SK-N-SH (cell line): ENCODE measurements around the gene ZC3H10. TPM values are rescaled to one million over a fixed set of nuclear protein-coding genes. Genes with fewer than 3 reads are reported as not detected.

Experiments
- CTCF ChIA-PET: fragments of 300-600, 350-600 bp; formaldehyde crosslinking; extraction: SDS; loops from one replicate; lab custom pipeline; 2021; lab: Yijun Ruan, JAX
- POLR2A ChIA-PET: fragments of 350-600 bp; sonication (Branson Sonifier 250); formaldehyde crosslinking; extraction: SDS; loops from one replicate; lab custom pipeline; 2020; ENCODE audit warnings: antibody characterized with exemption, inconsistent platforms; lab: Yijun Ruan, JAX
- DNase-seq: peaks from one replicate; pipeline ENCODE4 v3.0.0; 2012
- H2AFZ ChIP-seq: fragments of 200-600 bp; sonication (generic); 2 replicates; pipeline ENCODE4 v1.8.1; 2016; ENCODE audit warnings: antibody characterized with exemption, mild to moderate bottlenecking, low read depth
- H3F3A ChIP-seq: fragments of 200-600 bp; sonication (generic); replicated peaks from 2 replicates; pipeline ENCODE3; 2016; ENCODE audit warnings: antibody characterized with exemption, mild to moderate bottlenecking; ENCODE audit not compliant: insufficient read depth
- H3K27ac ChIP-seq, 2 experiments: fragments of 200-500 bp in 1 of 2; fragments of 200-600 bp in 1 of 2; sonication (Bioruptor generic) in 1 of 2; sonication (generic), shearing (Covaris generic) in 1 of 2; 2 replicates each; pipeline versions ENCODE4 v1.5.1 to v1.6.1; 2014 to 2016; ENCODE audit warnings: low read depth in 2 of 2, inconsistent platforms in 1 of 2, low read length in 1 of 2, mild to moderate bottlenecking in 1 of 2, mixed read lengths in 1 of 2
- H3K27me3 ChIP-seq: fragments of 200-600 bp; sonication (generic), shearing (Covaris generic); 2 replicates; pipeline ENCODE4 v1.6.1; 2016; ENCODE audit warnings: mixed run types; ENCODE audit not compliant: insufficient read depth
- H3K36me3 ChIP-seq, 2 experiments: fragments of 200-500 bp in 1 of 2; fragments of 200-600 bp in 1 of 2; sonication (Bioruptor generic) in 1 of 2; sonication (generic) in 1 of 2; replicated peaks in 1 of 2; 2 replicates each; pipeline versions ENCODE3 to v1.5.1; 2014 to 2016; ENCODE audit warnings: low read length in 1 of 2, mild to moderate bottlenecking in 1 of 2; ENCODE audit not compliant: insufficient read depth in 2 of 2, control insufficient read depth in 1 of 2
- H3K4me1 ChIP-seq, 2 experiments: fragments of 200-500 bp in 1 of 2; fragments of 200-600 bp in 1 of 2; sonication (Bioruptor generic) in 1 of 2; sonication (generic), shearing (Covaris generic) in 1 of 2; 2 replicates each; pipeline versions ENCODE4 v1.5.1 to v1.6.1; 2014 to 2016; ENCODE audit warnings: low read depth in 1 of 2, low read length in 1 of 2, mixed run types in 1 of 2; ENCODE audit not compliant: insufficient read depth in 2 of 2, control insufficient read depth in 1 of 2
- H3K4me2 ChIP-seq: fragments of 200-600 bp; sonication (generic), shearing (Covaris generic); 2 replicates; pipeline ENCODE4 v1.6.1; 2017; ENCODE audit warnings: mixed run types
- H3K4me3 ChIP-seq, 2 experiments: fragments of 200-500 bp in 1 of 2; fragments of 200-600 bp in 1 of 2; sonication (Bioruptor generic) in 1 of 2; sonication (generic), shearing (Covaris generic) in 1 of 2; 2 replicates each; pipeline versions ENCODE4 v1.5.1 to v1.8.1; 2014 to 2016; ENCODE audit warnings: low read depth in 2 of 2, inconsistent platforms in 1 of 2, low read length in 1 of 2, mild to moderate bottlenecking in 1 of 2, mixed read lengths in 1 of 2, moderate library complexity in 1 of 2
- H3K79me2 ChIP-seq: fragments of 200-600 bp; sonication (generic); 2 replicates; pipeline ENCODE4 v1.8.1; 2017; ENCODE audit warnings: mild to moderate bottlenecking; ENCODE audit not compliant: insufficient read depth
- H3K9ac ChIP-seq: fragments of 200-600 bp; sonication (generic); 2 replicates; pipeline ENCODE4 v1.6.1; 2017; ENCODE audit warnings: mixed run types
- H3K9me2 ChIP-seq: fragments of 200-600 bp; sonication (generic); 2 replicates; pipeline ENCODE4 v1.6.1; 2017; ENCODE audit warnings: mixed run types
- H3K9me3 ChIP-seq: fragments of 200-600 bp; sonication (generic); 2 replicates; pipeline ENCODE4 v1.6.1; 2017; ENCODE audit warnings: mixed run types, mild to moderate bottlenecking, moderate library complexity
- H4K20me1 ChIP-seq: fragments of 200-600 bp; sonication (generic); 2 replicates; pipeline ENCODE4 v1.6.1; 2017; ENCODE audit warnings: mild to moderate bottlenecking, mixed run types; ENCODE audit not compliant: insufficient read depth
- CHD2 ChIP-seq: fragments of 150-350 bp; IDR thresholded peaks from 2 replicates; pipeline ENCODE4 v1.6.1; 2018; ENCODE audit warnings: low read length; ENCODE audit not compliant: partially characterized antibody
- EZH2phosphoT487 ChIP-seq: fragments of 200-600 bp; sonication (generic); IDR thresholded peaks from 2 replicates; pipeline ENCODE4 v1.6.1; 2017; ENCODE audit warnings: low read depth, mixed run types, mild to moderate bottlenecking, antibody characterized with exemption, moderate library complexity, borderline replicate concordance
- FOSL2 ChIP-seq: IDR thresholded peaks from 2 replicates; pipeline ENCODE4 v1.4.0; 2012; ENCODE audit warnings: low read depth, mild to moderate bottlenecking, moderate library complexity, borderline replicate concordance
- FOXJ3 ChIP-seq: sonication (generic); formaldehyde crosslinking; IDR thresholded peaks from 2 replicates; pipeline ENCODE4 v1.5.1; 2020; ENCODE audit warnings: mild to moderate bottlenecking, missing genetic modification reagents
- GABPA ChIP-seq: IDR thresholded peaks from 2 replicates; pipeline ENCODE4 v1.4.0; 2012; ENCODE audit warnings: low read depth, mild to moderate bottlenecking
- IRF3 ChIP-seq: fragments of 150-350 bp; IDR thresholded peaks from 2 replicates; pipeline ENCODE4 v1.6.1; 2016; ENCODE audit warnings: mild to moderate bottlenecking, low read depth, low read length
- MAX ChIP-seq: IDR thresholded peaks from 2 replicates; pipeline ENCODE4 v1.4.0; 2012; ENCODE audit warnings: low read depth
- MXI1 ChIP-seq: IDR thresholded peaks from 2 replicates; pipeline ENCODE4 v1.6.1; 2012; ENCODE audit warnings: mild to moderate bottlenecking, low read depth, low read length, improper control_type of control experiment
- NFIC ChIP-seq: IDR thresholded peaks from 2 replicates; pipeline ENCODE4 v1.4.0; 2012; ENCODE audit warnings: borderline replicate concordance
- NRF1 ChIP-seq: IDR thresholded peaks from 2 replicates; pipeline ENCODE4 v1.6.1; 2012; ENCODE audit warnings: low read depth, mild to moderate bottlenecking, low read length
- POLR2AphosphoS5 ChIP-seq: IDR thresholded peaks from 2 replicates; pipeline ENCODE4 v1.6.1; 2012; ENCODE audit warnings: low read depth, low read length
- RCOR1 ChIP-seq: fragments of 150-350 bp; IDR thresholded peaks from 2 replicates; pipeline ENCODE4 v1.6.1; 2017; ENCODE audit warnings: antibody characterized with exemption, low read length
- REST ChIP-seq: IDR thresholded peaks from 2 replicates; pipeline ENCODE4 v1.6.1; 2012; ENCODE audit warnings: mild to moderate bottlenecking, low read depth, low read length, moderate library complexity
- SIN3A ChIP-seq: IDR thresholded peaks from 2 replicates; pipeline ENCODE4 v1.6.1; 2012; ENCODE audit warnings: low read depth, mild to moderate bottlenecking, low read length, moderate library complexity, borderline replicate concordance
- SMC3 ChIP-seq: IDR thresholded peaks from 2 replicates; pipeline ENCODE4 v1.6.1; 2012; ENCODE audit warnings: low read depth, low read length, improper control_type of control experiment
- TAF1 ChIP-seq: IDR thresholded peaks from 2 replicates; pipeline ENCODE4 v1.6.1; 2012; ENCODE audit warnings: low read depth, mild to moderate bottlenecking, low read length, moderate library complexity, borderline replicate concordance
- USF2 ChIP-seq: fragments of 150-350 bp; IDR thresholded peaks from 2 replicates; pipeline ENCODE4 v1.6.1; 2017; ENCODE audit warnings: antibody characterized with exemption, low read length, low read depth, borderline replicate concordance
- ZBTB33 ChIP-seq: IDR thresholded peaks from 2 replicates; pipeline ENCODE4 v1.4.0; 2012; ENCODE audit warnings: low read depth, borderline replicate concordance
- WGBS: methylation state at CpG from one replicate; pipeline ENCODE4 v1.1.6; 2017; ENCODE audit warnings: low lambda C conversion rate; 5-methylcytosine and 5-hydroxymethylcytosine counted together
- polyA plus RNA-seq, 3 experiments: library from polyadenylated mRNA; depleted of rRNA; stranded (reverse); fragments of >200 nt; gene quantifications; 2 replicates each; pipeline ENCODE4 v1.2.3, GENCODE V29; 2012

Gene ZC3H10
- polyA plus RNA-seq, 1 of the 3 experiments (the other 2 are of a cell fraction): 2.0 TPM

- WGBS: 100% methylated on average over 1 of the region's 1 CpG
- Histone ChIP-seq H3K27me3 (no peaks in the 10 kb centered on the region), H3K9me3 (no peaks in the 10 kb centered on the region), H3K9me2 (no peaks in the 10 kb centered on the region), H4K20me1 (peaks cover 1% of the 10 kb centered on the region), H3K4me1 (peaks cover 23 to 25% of the 10 kb centered on the region in 2 experiments; a peak in 3 of 4 replicates), H3F3A (peaks cover 27% of the 10 kb centered on the region), H2AFZ (no peak overlapping the region), H3K4me2 (peak overlapping the region; percentile 95; the same call in 1 of the 2 replicates), H3K36me3 (peaks cover 6 to 11% of the 10 kb centered on the region in 2 experiments), H3K4me3 (no peak overlapping the region), H3K79me2 (peaks cover 47% of the 10 kb centered on the region), H3K9ac (no peak overlapping the region), H3K27ac (peak overlapping the region in 1 of 2 experiments; percentile 17; a peak in 1 of 4 replicates)
- ChIA-PET POLR2A (no interaction called here), CTCF (interaction anchor here (1.4 to 2.4 kb wide), 3 partner anchors 25 to 35 kb away, joined by 6 to 14 read pairs (median 11); partner anchors contain the start of gene SMARCC2)
- TF ChIP-seq MXI1: no peak
- no peak for TF ChIP-seq NFIC
- TF ChIP-seq MAX: no peak
- TF ChIP-seq POLR2AphosphoS5: no peak
- TF ChIP-seq IRF3: no peak
- no peak for TF ChIP-seq EZH2phosphoT487
- DNase-seq: no peak
These were observed 36.2 kb downstream of the ZC3H10 start for GRCh38 chr12:56154246-56154771.

- DNase-seq: no peak
- H3K9ac ChIP-seq: no peak overlapping the region
- H4K20me1 ChIP-seq: peaks cover 6% of the 10 kb centered on the region
- peaks cover 52% of the 10 kb centered on the region for H3K79me2 ChIP-seq
- CTCF ChIA-PET: interaction anchor here (1.4 to 2.4 kb wide), 3 partner anchors 26 to 35 kb away, joined by 6 to 14 read pairs (median 11); partner anchors contain the start of gene SMARCC2
- H3K36me3 ChIP-seq: peaks cover 10 to 16% of the 10 kb centered on the region in 2 experiments
- POLR2A ChIA-PET: no interaction called here
- H3K27me3 ChIP-seq: no peaks in the 10 kb centered on the region
- no peak overlapping the region for H3K4me2 ChIP-seq
- no peaks in the 10 kb centered on the region for H3K9me3 ChIP-seq
- H3K9me2 ChIP-seq: no peaks in the 10 kb centered on the region
- no peak overlapping the region for H2AFZ ChIP-seq
- peaks cover 24 to 30% of the 10 kb centered on the region in 2 experiments for H3K4me1 ChIP-seq
- H3F3A ChIP-seq: peaks cover 30% of the 10 kb centered on the region
- 94% methylated on average over 5 of the region's 5 CpGs for WGBS
- no peak overlapping the region for H3K4me3 ChIP-seq
- no peak overlapping the region for H3K27ac ChIP-seq
- TF ChIP-seq FOSL2 (no peak), REST (no peak), MAX (no peak), ZBTB33 (no peak), GABPA (no peak), USF2 (no peak), SIN3A (no peak), SMC3 (no peak), NRF1 (no peak), TAF1 (no peak), POLR2AphosphoS5 (no peak), RCOR1 (no peak), FOXJ3 (CRISPR knock-in tag) (no peak), CHD2 (no peak)
These were observed 36.8 kb downstream of the ZC3H10 start for GRCh38 chr12:56154818-56155217.
